Glomerular visceral epithelial cell (primary cell): ENCODE measurements around the gene GATA5.
"Not testable (repeated sequence)": the region's sequence is repeated elsewhere in the genome, so short reads cannot be mapped to it uniquely, and the experiment has no call there.

Experiments used
- DNase-seq: peaks from one replicate; pipeline ENCODE4 v3.0.0-alpha.2; 2016; ENCODE audit errors: extremely low spot score

Gene GATA5

DNA sequence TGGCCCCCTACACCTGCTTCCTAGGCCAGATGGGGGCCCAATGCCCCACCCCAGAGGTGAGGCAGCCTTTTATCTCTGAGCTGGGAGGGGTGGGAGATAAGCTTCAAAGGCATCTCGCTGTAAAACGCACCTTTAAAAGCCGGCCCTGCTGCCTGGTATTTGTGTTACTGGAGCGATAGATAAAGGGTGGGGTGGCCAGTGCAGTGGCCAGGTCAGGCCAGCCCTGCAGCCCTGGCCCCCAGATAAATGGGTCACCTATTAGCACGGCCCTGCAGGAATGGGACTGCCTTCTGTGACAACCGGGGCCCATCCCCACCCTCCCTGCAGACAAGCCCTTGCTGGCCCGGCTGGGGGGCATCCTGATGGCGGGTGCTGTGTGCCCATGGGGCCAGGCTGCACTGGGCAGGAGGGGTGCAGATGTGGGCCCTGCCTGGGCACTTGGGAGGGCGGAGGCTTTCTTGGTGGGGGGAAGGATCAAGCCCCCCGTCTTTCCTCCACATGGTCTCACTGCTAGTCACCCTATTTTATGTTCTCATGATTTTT is 45.4 kb downstream of the GATA5 start:
- DNase-seq = no peak

DNA sequence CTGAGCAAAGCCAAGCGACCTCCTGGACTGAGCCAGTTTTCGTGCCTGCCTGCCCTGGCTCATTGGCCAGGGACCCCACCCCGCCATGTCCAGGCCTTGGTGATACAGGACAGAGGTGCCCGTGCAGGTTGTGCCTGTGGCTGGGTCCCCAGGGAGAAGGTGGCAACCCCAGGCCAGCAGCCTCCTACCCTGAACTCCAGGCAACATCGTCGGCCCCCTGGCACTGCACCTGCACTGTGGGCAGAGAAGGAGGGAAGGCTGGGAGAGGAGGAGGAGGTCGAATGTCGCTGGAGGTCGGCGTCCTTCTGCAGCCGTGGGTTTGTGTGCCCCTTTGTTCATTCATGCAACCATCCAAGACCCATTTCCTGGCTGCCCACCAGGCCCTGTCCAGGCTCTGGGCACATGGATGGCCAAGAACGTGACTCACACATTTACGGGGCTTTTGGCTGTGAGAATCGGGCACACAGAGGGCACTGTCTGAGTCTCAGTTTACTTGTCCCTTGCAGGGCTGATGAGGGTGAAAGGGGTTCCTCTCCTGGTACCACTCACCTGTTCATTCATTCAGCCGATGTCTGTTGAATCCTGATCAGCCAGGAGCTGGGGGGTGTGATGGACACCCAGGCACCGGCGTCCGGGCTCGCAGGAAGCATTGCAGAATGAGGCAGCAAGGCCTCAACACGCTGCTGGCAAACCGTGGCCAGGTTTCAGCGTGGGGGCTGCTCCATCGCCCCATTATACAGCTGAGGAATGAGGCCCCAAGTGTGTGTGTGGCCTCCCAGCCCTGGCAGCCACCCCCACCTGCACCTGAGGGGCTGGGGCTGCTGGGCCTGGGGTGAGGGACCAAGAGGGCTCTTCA is 46.1 kb downstream of the GATA5 start:
- no peak for DNase-seq

DNA sequence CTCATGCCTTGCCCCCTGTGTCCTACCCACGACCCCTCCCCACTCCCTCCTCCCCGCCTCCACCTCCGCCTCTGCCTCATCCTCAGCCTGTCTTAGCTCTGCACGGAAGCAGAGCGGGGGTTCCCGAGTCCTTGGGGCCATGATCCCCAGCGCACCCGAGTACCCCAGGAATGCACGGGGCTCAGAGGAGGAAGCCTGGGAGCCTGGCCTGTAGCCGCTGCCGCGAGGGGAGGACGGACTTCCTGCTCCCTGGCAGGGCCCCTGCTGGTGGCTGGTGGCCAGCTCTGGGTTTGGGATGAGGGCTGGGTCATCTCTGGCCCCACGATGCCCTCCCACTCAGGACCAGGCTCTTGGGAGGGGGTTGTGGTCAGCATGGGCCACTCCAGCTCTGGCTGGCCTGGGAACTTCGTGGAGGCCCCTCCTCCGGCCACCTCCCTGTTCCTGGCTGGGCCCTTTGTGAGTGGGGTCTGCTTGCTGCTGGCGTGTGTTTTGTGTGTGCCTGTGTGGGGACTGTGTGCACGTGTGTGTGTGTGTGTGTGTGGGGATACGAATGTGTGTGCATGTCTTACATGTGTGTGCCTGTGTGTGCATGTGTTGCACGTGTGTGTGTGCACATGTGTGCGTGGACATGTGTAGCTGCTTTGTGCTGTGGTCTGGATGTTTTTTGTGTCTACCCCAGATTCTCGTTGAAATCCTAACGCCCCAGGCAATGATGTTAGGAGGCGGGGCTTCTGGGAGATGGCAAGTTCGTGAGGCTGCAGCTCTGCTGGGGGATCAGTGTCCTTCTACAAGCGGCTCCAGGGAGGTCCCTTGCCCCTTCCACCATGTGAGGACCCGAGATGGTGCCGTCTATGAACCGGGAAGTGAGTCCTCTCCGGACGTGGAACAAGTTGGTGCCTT is 47.1 kb downstream of the GATA5 start:
- no peak for DNase-seq

DNA sequence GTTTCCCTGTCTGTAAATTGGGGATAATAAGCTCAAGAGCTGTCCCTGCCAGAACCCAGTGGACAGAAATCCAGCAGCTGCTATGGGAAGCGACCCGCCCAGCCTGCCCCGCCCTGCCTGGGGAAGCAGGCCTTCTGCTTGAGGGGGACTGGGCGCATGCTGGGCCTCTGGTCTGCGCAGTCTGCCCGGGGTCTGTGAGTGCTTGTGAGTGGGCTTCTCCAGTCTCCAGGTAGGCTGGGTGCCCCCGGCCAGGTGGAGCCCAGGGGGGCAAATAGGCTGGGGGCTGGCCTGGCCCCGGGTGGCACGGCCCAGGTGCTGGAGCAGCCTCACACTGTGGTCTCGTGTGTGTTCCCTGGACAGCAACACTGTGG is 47.8 kb downstream of the GATA5 start:
- no peak for DNase-seq

DNA sequence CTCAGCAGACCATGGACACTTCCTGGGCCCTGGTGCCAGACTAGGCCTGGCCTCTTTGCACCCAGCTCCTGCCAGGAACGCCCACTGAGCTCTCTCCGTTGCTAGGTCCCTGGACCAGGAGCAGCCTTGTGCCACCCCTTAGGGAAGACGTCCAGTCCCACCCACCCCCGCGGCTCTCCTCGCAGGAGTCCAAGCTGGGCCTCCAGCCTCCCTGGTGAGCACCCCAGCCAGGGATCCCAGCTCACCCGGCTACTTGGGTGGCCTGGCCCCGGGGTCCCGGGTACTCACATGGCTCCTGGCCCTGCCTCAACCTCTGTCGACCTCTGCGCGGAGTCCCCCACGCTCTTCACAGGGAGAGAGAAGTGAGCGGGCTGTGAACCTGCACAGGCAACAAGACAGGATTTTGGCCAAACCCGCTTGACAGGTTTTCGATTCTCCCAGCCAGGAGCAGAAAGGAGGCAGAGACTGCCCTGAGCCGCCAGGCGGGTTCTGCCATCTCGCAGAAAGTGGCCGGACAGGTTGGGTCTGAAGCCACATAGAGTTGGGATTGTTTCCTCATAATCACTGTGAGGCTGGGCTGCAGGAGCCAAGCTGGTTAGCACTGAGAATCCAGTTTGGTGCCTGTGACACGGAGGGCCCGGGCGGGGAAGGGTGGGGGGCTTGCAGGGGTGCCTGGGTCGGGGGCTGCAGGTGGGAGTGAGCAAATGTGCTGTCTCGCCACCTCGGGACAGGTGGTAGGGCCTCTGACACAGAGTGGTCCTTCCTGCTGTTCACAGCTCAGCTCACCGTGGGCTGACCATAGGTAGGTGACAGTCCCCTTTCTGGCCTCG is 48.4 kb downstream of the GATA5 start, which contains the start of gene RBBP8NL:
Gene RBBP8NL (minus strand): TSS at position 368 of the 830 bp plus-strand sequence. CDS start 7,892 bp downstream, outside the sequence.
- DNase-seq = no peak

DNA sequence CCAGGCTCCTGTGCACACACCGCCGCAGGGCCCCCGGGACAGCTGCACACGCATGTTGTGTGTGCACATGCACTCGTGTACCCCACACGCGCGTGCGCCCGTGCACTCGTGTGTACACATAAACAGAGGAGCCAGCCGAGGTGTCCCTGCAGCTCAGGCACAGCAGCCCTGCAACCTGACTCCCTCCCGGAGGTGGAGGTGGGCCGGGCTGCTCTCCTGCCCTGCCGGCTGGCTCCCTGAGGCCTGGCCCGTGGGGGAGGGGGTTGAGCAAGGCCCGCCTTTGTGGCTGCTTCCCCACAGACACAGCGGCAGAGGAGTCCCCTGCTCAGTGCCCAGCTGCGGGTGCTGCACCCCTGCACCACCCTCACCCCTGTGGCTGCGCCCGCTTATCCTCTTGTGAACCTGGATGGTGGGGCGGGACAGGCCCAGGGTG is 49.1 kb downstream of the GATA5 start:
- no peak for DNase-seq

DNA sequence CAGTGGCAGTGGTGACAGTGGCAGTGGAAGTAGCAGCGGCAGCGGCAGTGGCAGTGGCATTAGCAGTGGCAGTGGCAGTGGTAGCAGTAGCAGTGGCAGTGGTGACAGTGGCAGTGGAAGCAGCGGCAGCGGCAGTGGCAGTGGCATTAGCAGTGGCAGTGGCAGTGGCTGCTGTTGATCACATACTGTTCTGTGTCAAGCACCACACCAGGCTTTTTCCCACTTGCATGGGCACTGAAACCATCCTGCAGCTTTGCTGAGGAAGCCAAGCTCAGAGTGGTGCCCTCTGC is 49.8 kb downstream of the GATA5 start:
- DNase-seq = not testable (repeated sequence)

DNA sequence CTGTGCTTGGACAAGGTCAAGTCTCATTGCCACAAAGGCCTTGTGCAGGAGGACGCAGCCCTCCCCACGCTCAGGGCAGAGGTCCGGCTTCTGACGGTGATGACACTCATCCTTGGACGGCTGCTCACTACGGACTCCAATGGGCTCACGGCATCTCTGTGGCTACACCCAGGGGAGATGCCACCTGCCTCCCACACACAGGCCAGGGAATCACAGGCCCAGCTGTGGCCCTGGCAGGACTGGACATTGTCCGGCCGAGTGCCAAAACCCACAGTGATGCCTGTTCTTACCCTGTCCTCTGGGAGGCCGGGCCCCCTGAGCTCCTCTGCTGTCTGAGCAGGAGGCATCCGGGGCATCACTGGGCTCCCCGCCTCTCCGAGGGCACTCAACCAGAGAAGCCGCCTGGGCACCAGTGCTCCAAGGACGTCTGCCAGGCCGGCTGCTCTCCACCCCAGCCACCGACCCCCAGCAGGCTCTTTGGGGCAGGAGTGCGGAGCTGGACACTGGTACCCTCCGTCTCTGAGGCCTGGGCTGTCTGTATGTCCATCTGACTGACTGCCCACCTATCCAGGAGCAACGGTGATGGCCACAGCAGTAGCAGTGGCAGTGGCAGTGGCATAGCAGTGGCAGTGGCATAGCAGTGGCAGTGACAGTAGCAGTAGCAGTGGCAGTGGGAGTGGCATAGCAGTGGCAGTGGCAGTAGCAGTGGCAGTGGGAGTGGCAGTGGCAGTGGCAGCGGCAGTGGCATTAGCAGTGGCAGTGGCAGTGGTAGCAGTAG is 50.3 kb downstream of the GATA5 start:
- no peak for DNase-seq

DNA sequence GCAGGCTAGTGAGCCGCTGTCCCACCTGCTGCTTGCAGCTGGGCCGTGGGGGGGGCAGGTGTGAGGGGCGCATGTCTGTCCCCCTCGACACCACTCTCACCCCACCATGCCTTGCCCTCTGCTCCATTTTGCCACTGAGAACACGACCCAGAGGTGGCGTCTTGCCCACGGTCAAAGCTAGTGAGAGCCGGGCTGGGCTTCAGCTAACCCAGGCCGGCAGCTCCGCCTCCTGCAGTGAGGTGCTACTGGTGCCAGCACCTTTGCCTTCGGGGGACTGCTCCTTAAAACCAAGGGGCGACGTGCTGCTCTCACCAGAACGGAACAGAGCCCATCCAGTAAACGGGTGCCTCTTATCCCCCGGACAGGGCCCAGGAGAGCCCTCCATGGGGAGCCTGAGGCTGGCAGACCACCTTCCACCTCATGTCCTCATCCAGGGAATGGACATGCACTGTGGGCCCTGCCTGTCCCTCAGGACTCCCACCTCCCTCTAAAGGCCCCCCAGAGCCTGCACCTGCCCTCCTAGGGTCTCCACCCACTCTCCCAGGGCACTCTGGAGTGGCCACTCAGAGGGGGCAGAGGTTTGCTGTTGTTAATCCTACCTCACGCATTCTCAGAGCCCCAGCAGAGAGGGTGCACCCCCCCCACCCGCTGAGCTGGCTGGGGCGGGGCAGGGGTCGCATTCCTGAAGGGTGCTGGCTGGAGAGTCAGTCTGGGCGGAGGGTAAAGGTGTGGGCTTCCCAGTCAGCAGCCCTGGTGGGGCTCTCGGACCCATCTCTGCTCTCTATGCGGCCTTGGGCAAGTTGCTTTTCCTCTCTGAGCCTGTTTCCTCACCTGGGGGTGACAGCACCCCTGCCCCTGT is 51.3 kb downstream of the GATA5 start:
- DNase-seq = no peak

DNA sequence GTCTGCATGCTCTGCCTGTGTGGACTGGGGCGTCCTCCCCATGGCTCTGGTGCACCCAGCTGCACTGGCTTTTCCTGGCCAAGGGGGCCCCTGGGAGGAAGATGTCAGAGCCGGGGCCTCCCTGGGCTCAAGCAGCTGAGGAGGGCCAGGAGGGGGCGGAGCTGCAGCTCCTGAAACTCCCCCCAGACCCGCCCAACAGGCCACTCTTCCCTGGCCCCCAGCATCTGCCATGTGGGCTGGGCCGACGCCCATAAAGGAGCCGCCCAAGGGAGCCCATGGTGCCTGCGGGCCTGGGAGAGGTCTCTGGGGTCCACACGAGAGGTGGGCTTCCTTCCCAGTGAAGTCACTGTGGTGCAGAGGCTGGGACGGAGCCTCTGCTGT is 52.5 kb downstream of the GATA5 start:
- no peak for DNase-seq

DNA sequence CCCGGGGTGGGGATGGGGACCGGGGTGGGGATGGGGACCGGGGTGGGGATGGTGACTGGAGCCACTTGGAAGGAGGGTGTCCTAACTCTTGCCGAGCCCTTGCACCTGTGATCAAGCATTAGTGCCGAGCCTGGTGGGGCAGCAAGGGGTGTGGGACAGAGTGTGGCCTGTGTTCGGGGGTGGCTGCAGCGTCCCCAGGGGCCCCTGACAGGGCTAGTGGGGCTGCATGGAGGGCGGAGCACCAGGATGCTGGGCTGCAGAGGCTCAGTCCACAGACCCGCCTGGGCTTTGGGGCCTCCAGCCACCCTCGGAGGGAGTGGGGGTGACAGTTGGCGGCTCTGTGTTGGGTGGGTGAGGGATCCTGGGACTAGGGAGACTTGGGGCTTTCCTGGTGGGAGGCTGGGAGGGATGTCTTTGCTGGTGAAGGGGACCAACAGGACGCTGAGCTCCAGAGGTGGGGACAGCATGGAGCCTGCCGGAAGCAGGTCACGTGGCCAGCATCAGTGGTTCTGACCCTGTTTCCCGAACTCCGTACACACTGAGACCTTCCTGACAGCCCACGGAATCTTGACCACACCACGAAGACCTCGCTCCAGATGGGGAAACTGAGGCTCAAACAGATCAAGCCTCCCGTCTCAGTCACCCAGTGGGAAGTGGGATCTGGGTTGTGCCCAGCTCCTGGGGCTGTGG is 53.0 kb downstream of the GATA5 start:
- DNase-seq = no peak

DNA sequence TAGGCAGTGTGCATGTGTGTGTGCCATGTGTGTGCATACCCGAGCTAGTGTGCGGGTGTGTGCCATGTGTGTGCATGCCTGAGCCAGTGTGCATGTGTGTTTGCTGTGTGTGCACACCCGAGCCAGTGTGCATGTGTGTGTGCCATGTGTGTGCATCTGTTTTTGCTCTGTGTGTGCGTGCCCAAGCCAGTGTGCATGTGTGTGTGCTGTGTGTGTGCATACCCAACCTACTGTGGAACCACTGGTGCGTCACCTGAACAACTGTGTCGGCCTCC is 54.1 kb downstream of the GATA5 start:
- no peak for DNase-seq

DNA sequence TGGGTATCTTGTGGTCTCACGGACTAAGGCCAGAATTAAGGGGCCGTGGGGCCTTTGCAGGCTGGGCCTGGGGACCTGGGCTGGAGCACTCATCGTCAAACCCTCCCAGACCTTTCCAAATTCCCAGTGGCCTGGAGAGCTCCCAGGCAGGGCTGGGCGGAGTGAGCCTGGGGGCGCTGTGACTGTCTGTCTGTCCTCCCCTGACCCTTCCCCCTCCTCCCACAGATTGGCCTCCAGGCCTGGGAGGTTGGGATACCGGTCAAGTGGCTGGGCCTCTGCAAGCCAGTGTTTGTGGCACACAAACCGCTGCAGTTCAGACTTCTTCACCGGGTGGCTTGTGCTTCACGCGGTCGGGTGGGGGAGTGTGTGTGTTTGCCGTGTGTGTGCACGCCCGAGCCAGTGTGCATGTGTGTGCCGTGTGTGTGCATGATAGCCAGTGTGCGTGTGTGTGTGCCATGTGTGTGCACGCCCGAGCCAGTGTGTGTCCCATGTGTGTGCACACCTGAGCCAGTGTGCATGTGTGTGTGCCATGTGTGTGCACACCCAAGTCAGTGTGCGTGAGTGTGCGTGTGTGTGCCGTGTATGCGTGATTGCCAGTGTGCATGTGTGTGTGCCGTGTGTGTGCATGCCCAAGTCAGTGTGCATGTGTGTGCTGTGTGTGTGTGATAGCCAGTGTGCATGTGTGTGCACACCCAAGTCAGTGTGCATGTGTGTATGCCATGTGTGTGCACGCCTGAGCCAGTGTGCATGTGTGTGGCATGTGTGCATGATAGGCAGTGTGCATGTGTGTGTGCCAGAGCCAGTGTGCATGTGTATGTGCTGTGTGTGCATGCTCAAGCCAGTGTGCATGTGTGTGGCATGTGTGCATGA is 54.7 kb downstream of the GATA5 start:
- no peak for DNase-seq

DNA sequence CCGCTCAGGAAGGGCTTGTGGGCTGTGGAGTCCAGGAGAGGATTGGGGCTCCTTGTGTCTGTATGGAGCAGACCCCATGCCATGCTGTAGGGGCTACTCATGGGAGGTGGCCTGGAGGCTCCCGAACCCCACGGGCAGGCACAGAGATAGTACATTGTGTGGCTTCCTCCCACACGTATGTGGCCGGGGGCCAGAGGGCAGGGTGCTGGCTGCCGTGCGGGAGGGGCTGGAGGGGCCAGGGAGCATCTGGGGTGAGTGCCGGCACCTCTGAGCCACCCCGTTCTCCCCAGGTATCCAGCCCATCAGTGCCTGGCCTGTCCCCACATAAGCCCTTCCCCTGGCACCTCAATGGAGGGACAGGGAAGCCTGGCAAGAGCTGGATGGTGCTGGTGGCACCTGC is 56.0 kb downstream of the GATA5 start:
- no peak for DNase-seq

DNA sequence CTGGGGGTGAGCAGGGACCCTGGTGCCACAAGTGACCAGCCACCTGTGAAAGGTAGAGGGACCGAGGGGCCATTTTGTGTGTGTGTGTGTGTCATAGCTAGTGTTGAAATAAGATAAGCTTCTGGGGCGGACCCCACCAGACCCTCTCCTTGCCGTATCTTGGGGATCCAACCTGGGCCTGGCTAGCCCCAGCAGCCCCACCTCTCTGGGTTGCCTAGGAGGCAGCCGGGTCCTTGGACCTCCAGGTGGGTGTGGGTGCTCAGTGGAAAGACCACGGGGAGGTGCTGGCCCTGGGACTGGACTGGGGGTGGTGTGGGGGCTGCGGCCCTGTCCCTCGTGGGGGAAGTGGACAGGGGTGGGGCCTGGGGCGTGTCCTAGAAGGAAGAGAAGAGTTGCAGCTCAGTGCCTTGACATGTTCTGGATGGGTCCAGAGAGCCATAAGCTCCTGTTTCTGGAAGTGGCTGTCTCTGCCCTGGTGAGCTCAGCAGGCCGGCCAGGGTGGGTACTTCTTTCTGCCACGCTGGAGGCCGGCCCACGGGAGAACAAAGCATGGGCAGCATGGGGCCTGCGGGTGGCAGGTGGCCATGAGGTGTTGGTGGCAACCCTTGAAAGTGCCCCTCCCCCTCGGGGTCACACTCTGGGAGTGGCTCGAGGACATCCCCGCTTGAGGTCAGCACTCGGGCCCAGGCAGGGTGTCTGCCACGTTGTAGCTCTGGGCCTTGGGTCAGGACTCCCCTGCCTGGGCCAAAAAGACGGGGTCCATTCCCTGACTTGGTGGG is 56.9 kb downstream of the GATA5 start:
- no peak for DNase-seq

DNA sequence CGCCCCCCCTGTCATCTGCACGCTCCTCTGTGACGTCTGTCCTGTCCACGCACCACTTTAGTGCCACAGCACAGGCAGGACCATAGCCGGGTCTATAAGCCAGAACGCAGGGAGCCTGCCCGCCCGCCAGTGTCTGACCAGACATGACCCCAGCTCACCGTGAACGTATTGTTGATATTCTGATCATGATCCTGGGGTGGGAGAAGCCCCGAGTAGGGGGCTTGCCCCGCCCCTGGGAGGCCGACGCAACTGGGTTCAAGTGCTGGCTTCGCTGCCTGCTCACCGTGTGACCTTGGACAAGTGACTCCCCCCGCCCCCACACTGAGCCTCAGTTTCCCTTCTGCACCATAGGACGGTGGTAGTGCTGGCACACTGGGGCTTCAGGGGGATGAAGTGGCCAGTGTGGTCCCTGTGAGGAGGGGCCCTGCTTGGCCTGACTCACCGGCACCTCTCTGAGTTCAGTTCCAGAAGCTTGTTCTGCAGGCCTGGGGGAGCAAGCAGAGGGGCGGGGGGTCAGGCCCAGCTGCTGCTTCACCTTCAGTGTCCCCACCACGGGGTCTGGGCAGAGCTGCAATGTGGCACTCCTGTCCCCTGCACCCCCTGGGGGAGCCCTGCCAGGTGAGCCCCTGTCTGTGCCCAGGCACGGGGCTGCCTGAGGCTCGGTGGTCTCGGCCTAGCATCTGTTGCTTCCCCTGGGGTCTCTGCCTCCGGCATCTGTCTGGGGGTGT is 57.6 kb downstream of the GATA5 start:
- no peak for DNase-seq
